Measurements from ENCODE around the gene RNF144B.

GRCh38 chr6:18467741-18468502 is 80.8 kb downstream of the RNF144B start:
- no peak for TF ChIP-seq POLR2A (IDR thresholded peaks at IDR 0.05; ENCODE audit: control extremely low read depth in 1 of 2, low read depth in 2 of 2, low read length in 2 of 2)
- TF ChIP-seq SUZ12 (IDR thresholded peaks at IDR 0.05; ENCODE audit: low read length): no peak
- TF ChIP-seq CTCF (IDR thresholded peaks at IDR 0.05; ENCODE audit: control extremely low read depth in 1 of 3, insufficient read depth in 1 of 3, low read depth in 1 of 3, low read length in 3 of 3): no peak
- TF ChIP-seq BRCA1 (IDR thresholded peaks at IDR 0.05; ENCODE audit: low read depth, low read length): no peak
- TF ChIP-seq HDAC2 (IDR thresholded peaks at IDR 0.05; ENCODE audit: borderline replicate concordance in 1 of 2, low read depth in 2 of 2, low read length in 2 of 2): no peak
- TF ChIP-seq RNF2 (IDR thresholded peaks at IDR 0.05; ENCODE audit: borderline replicate concordance, low read depth, low read length, missing control alignments, poor library complexity, severe bottlenecking): no peak
- TF ChIP-seq RFX5 (IDR thresholded peaks at IDR 0.05; ENCODE audit: borderline replicate concordance, low read depth, low read length): no peak
- no peak for TF ChIP-seq SIX5 (IDR thresholded peaks at IDR 0.05; ENCODE audit: low read depth, low read length)
- no peak for TF ChIP-seq ZNF274 (IDR thresholded peaks at IDR 0.05; ENCODE audit: borderline replicate concordance, extremely low read depth, low read length)
- no peak for TF ChIP-seq ATF2 (IDR thresholded peaks at IDR 0.05; ENCODE audit: low read length)
- TF ChIP-seq RAD21 (IDR thresholded peaks at IDR 0.05 in 1 of 2, conservative IDR thresholded peaks at IDR 0.05 in 1 of 2; ENCODE audit: low read depth in 2 of 2, low read length in 2 of 2): no peak
- TF ChIP-seq CHD2 (IDR thresholded peaks at IDR 0.05; ENCODE audit: low read length): no peak

Measured in H1 (cell line).